ENCODE measurements around the gene BTBD8. TPM values are rescaled to one million over a fixed set of nuclear protein-coding genes. Genes with fewer than 3 reads are reported as not detected.

BTBD8 gene
- polyA plus RNA-seq, 1 experiment: 5.0 TPM

DNA sequence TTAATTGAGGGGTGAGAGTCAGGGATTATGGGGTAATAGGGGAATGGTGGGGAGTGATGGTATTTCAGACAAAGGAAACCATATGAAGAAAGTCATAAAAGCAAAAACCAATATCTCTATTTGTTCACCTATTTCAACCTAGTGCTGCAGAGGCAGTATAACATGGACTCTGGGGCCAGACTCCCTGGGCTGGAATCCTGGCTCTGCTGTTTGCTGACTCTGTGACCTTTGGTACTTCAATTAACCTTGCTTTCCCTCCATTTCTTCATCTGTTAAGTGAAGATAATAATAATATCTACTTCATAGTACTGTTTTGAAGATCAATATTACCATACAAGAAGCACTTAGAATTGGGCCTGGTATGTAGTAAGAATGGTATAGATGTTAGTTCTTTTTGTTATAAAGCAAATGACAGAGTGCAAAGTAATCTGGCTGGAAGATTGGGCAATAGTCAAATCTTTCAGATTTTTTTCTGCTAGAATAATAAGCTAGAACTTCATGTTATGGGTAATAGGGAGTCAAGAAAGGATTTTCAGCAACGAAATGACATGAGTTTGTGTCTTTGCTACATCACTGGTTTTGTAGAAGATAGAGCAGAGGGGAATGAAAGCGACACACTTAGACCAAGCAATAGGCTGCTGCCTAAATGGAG, 41.3 kb upstream of the BTBD8 start:
- no peaks in the 10 kb centered on the region for H3K9me3 ChIP-seq (ENCODE audit: control insufficient read depth, insufficient read depth, low read length)
- H3K27ac ChIP-seq (ENCODE audit: low read depth, low read length): no peak overlapping the region
- TF ChIP-seq, protein P1, sequence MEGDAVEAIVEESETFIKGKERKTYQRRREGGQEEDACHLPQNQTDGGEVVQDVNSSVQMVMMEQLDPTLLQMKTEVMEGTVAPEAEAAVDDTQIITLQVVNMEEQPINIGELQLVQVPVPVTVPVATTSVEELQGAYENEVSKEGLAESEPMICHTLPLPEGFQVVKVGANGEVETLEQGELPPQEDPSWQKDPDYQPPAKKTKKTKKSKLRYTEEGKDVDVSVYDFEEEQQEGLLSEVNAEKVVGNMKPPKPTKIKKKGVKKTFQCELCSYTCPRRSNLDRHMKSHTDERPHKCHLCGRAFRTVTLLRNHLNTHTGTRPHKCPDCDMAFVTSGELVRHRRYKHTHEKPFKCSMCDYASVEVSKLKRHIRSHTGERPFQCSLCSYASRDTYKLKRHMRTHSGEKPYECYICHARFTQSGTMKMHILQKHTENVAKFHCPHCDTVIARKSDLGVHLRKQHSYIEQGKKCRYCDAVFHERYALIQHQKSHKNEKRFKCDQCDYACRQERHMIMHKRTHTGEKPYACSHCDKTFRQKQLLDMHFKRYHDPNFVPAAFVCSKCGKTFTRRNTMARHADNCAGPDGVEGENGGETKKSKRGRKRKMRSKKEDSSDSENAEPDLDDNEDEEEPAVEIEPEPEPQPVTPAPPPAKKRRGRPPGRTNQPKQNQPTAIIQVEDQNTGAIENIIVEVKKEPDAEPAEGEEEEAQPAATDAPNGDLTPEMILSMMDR (IDR thresholded peaks at IDR 0.05; ENCODE audit: low read depth, low read length): no peak
- POLR2A ChIA-PET: interaction anchor here (0.7 kb wide), 1 partner anchor 29 kb away, joined by 8 read pairs; no protein-coding TSS in a partner anchor
- no peak overlapping the region for H3K4me3 ChIP-seq (ENCODE audit: low read depth, low read length)
- CTCF ChIA-PET: no interaction called here
- no peak for DNase-seq (ENCODE audit: low read depth, low spot score)
- H3K27me3 ChIP-seq (ENCODE audit: control insufficient read depth, insufficient read depth, low read length): no peaks in the 10 kb centered on the region

DNA sequence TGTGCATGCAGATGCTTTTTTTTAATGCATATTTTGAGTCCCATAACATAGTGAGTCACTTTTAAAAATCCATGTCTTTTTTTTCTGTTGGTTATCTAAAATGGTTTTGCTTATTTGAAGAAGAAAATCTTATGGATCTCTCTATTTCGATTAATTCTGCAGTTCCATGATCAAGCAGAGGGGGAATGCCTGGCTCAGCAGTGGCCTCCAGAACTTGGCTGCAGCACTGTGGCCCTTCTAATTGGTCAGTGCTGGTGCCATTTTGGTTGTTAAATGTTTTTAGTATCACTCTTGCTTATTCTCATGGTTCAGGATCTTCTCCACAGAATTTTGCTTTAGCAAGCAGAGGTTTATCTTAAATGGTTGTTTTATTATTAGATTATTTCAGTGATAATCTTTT, 39.2 kb upstream of the BTBD8 start:
- no peaks in the 10 kb centered on the region for H3K9me3 ChIP-seq (ENCODE audit: control insufficient read depth, insufficient read depth, low read length)
- no peaks in the 10 kb centered on the region for H3K27me3 ChIP-seq (ENCODE audit: control insufficient read depth, insufficient read depth, low read length)
- POLR2A ChIA-PET: interaction anchor here (0.6 kb wide), 1 partner anchor 17 kb away, joined by 16 read pairs; no protein-coding TSS in a partner anchor
- no peak overlapping the region for H3K27ac ChIP-seq (ENCODE audit: low read depth, low read length)
- TF ChIP-seq, protein P1 (IDR thresholded peaks at IDR 0.05; ENCODE audit: low read depth, low read length): peak; percentile 18; the same call in 1 of the 2 replicates
- no peak for DNase-seq (ENCODE audit: low read depth, low spot score)
- no peak overlapping the region for H3K4me3 ChIP-seq (ENCODE audit: low read depth, low read length)
- CTCF ChIA-PET: interaction anchor here (0.5 to 1.3 kb wide), 4 partner anchors 9 to 540 kb away, joined by 3 to 5 read pairs (median 4); partner anchors contain the start of gene CDC7

DNA sequence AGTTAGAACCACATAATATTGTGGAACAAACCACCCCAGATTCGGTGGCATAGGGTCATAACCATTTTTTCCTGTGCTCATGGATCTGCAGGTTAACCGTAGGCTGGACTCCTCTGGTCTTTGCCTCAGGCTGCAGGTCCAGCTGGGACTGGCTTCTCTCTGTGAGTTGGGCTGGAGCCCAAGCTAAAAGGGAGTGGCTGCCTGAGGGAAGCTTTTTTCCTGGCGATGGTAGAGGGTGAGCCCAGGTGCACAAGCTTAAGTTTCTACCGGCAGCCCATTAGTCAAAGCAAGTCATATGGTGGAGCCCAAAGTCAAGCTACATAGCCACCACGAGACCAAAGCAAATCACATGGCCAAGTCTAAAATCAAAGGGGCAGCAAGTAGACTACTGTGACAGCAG, 36.5 kb upstream of the BTBD8 start:
- DNase-seq (ENCODE audit: low read depth, low spot score): no peak
- no peak overlapping the region for H3K4me3 ChIP-seq (ENCODE audit: low read depth, low read length)
- CTCF ChIA-PET: no interaction called here
- TF ChIP-seq, protein P1 (IDR thresholded peaks at IDR 0.05; ENCODE audit: low read depth, low read length): no peak
- H3K9me3 ChIP-seq (ENCODE audit: control insufficient read depth, insufficient read depth, low read length): no peaks in the 10 kb centered on the region
- H3K27ac ChIP-seq (ENCODE audit: low read depth, low read length): no peak overlapping the region
- H3K27me3 ChIP-seq (ENCODE audit: control insufficient read depth, insufficient read depth, low read length): no peaks in the 10 kb centered on the region
- POLR2A ChIA-PET: no interaction called here

DNA sequence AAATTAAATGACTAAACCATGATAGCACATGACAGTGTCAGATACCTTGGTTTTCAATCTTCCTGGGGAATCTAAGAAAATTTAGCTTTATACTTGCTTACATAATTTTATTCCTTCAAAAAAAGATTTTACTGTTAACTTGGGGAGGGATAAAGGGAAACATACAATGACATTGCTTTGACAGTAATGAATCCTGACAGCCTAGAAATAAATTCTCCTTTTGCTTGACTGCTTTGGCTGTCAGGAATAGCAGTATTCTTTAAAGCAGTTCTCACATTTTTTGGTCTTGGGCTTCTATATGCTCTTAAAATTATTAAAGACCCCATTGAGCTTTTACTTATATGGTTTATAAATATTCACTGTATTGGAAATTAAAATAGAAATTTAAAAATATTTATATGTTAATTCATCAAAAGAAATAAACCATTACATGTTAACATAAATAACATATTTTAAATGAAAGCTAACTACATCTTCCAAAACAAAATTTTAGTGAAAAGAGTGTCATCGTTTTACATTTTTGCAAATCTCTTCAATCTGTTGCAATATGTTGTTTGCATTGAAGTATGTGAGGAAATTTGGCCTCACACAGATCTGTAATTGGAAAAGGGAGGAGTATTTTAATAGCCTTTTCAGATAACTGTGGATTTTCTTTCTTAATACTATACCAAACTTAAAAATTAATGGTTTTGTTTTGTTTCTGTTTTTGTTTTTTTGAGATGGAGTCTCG, 34.2 kb upstream of the BTBD8 start:
- no peaks in the 10 kb centered on the region for H3K9me3 ChIP-seq (ENCODE audit: control insufficient read depth, insufficient read depth, low read length)
- H3K27me3 ChIP-seq (ENCODE audit: control insufficient read depth, insufficient read depth, low read length): no peaks in the 10 kb centered on the region
- no peak for DNase-seq (ENCODE audit: low read depth, low spot score)
- H3K4me3 ChIP-seq (ENCODE audit: low read depth, low read length): no peak overlapping the region
- no peak overlapping the region for H3K27ac ChIP-seq (ENCODE audit: low read depth, low read length)
- POLR2A ChIA-PET: no interaction called here
- TF ChIP-seq, protein P1 (IDR thresholded peaks at IDR 0.05; ENCODE audit: low read depth, low read length): no peak
- CTCF ChIA-PET: interaction anchor here (1.1 kb wide), 1 partner anchor 264 kb away, joined by 3 read pairs; no protein-coding TSS in a partner anchor

DNA sequence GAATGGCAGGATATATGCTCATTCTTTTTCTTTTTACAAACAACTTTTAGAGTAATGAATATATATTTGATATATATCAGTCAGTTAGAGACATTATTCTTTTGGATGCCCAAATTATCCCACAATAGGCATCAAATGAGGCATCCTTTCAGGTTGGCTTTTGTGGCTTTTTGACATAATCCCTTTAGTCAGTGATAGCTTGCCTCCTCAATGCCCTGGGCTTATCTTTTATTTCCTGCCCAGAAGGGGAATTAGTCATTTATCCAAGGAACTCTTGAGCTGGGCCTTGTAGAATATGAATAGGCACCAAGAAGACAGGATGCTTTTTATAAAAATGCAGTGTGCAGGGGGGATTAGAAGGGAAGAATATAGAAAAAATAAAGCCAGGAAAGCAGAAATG, 28.2 kb upstream of the BTBD8 start:
- ChIA-PET CTCF (no interaction called here), POLR2A (no interaction called here)
- H3K4me3 ChIP-seq (ENCODE audit: low read depth, low read length): no peak overlapping the region
- DNase-seq (ENCODE audit: low read depth, low spot score): no peak
- no peaks in the 10 kb centered on the region for H3K27me3 ChIP-seq (ENCODE audit: control insufficient read depth, insufficient read depth, low read length)
- TF ChIP-seq, protein P1 (IDR thresholded peaks at IDR 0.05; ENCODE audit: low read depth, low read length): no peak
- H3K27ac ChIP-seq (ENCODE audit: low read depth, low read length): no peak overlapping the region
- no peaks in the 10 kb centered on the region for H3K9me3 ChIP-seq (ENCODE audit: control insufficient read depth, insufficient read depth, low read length)

Data from AG04450 (cell line).